Karpas-422 (cell line): ENCODE results near the gene KANSL1. TPM values are rescaled to one million over a fixed set of nuclear protein-coding genes. Genes with fewer than 3 reads are reported as not detected.

Experiments used
- DNase-seq: peaks from one replicate; pipeline ENCODE4 v3.0.0-alpha.2; 2015
- H2AFZ ChIP-seq: fragments of 200-600 bp; sonication (generic); 2 replicates; pipeline ENCODE4 v1.6.1; 2014; ENCODE audit warnings: antibody characterized with exemption, low read length, mixed read lengths
- H3K27ac ChIP-seq: fragments of 200-600 bp; sonication (generic); 2 replicates; pipeline ENCODE4 v1.5.1; 2014; ENCODE audit warnings: mild to moderate bottlenecking, low read length, moderate library complexity
- H3K27me3 ChIP-seq: fragments of 200-600 bp; sonication (generic); 2 replicates; pipeline ENCODE4 v1.6.1; 2014; ENCODE audit warnings: low read length, mixed read lengths
- H3K36me3 ChIP-seq: fragments of 200-600 bp; sonication (generic); 2 replicates; pipeline ENCODE4 v1.6.1; 2014; ENCODE audit warnings: low read length, mixed read lengths; ENCODE audit not compliant: insufficient read depth
- H3K4me1 ChIP-seq: fragments of 200-600 bp; sonication (generic); 2 replicates; pipeline ENCODE4 v1.6.1; 2014; ENCODE audit warnings: mild to moderate bottlenecking, low read length, mixed read lengths
- H3K4me2 ChIP-seq: fragments of 200-600 bp; sonication (generic); 2 replicates; pipeline ENCODE4 v1.6.1; 2014; ENCODE audit warnings: low read length, low read depth, mild to moderate bottlenecking; ENCODE audit not compliant: poor library complexity, severe bottlenecking
- H3K4me3 ChIP-seq: fragments of 200-600 bp; sonication (generic); 2 replicates; pipeline ENCODE4 v1.5.1; 2014; ENCODE audit warnings: mild to moderate bottlenecking, antibody characterized with exemption, low read length, mixed read lengths
- H3K79me2 ChIP-seq: fragments of 200-600 bp; sonication (generic); 2 replicates; pipeline ENCODE4 v1.6.1; 2014; ENCODE audit warnings: mild to moderate bottlenecking, low read length, mixed read lengths
- H3K9ac ChIP-seq: fragments of 200-600 bp; sonication (generic); 2 replicates; pipeline ENCODE4 v1.6.0; 2014; ENCODE audit warnings: low read length
- H3K9me2 ChIP-seq: fragments of 200-600 bp; sonication (generic), shearing (Covaris generic); replicated peaks from 2 replicates; pipeline ENCODE4 v1.6.0; 2014; ENCODE audit warnings: mild to moderate bottlenecking, low read length, moderate library complexity; ENCODE audit not compliant: insufficient read depth
- H3K9me3 ChIP-seq: fragments of 300-700, 200-600 bp; sonication (generic); 2 replicates; pipeline ENCODE4 v1.6.1; 2014; ENCODE audit warnings: low read length, mixed read lengths
- H4K20me1 ChIP-seq: fragments of 200-600 bp; sonication (generic); 2 replicates; pipeline ENCODE4 v1.6.1; 2014; ENCODE audit warnings: mild to moderate bottlenecking, antibody characterized with exemption, low read length, low read depth; ENCODE audit not compliant: insufficient read depth
- total RNA-seq: library from RNA; depleted of rRNA; stranded (reverse); fragments of >200 nt; shearing (Covaris generic); gene quantifications from 2 replicates; pipeline ENCODE4 v1.2.3, GENCODE V29; 2014; ENCODE audit warnings: low replicate concordance

The KANSL1 gene
- total RNA-seq, 1 experiment from 2014 or later = 127 TPM

DNA sequence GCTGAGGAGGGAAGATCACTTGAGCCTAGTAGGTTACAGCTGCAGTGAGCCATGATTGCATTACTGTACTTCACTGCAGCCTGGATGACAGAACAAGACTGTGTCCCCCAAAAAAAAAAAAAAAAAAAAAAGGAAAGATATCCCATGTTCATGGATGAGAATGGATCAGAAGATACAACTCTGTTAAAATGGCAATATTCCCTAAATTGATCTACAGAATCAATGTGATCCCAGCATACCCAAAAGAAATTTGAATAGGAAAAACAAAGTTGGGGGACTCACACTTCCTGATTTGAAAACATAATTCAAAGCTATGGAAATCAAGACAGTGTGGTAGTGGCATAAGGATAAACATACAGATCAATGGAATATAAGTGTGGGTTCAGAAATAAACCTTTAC, 12.7 kb upstream of the KANSL1 start:
- Histone ChIP-seq H3K4me2 (no peak overlapping the region), H3K36me3 (peaks cover 20% of the 10 kb centered on the region), H2AFZ (no peak overlapping the region), H3K9me3 (peaks cover 5% of the 10 kb centered on the region; the same call in 1 of the 2 replicates), H3K4me3 (no peak overlapping the region), H3K27ac (no peak overlapping the region), H3K27me3 (no peaks in the 10 kb centered on the region), H4K20me1 (no peaks in the 10 kb centered on the region), H3K4me1 (peaks cover 5% of the 10 kb centered on the region), H3K79me2 (peaks cover 96% of the 10 kb centered on the region), H3K9ac (no peak overlapping the region), H3K9me2 (no peaks in the 10 kb centered on the region)
- no peak for DNase-seq

DNA sequence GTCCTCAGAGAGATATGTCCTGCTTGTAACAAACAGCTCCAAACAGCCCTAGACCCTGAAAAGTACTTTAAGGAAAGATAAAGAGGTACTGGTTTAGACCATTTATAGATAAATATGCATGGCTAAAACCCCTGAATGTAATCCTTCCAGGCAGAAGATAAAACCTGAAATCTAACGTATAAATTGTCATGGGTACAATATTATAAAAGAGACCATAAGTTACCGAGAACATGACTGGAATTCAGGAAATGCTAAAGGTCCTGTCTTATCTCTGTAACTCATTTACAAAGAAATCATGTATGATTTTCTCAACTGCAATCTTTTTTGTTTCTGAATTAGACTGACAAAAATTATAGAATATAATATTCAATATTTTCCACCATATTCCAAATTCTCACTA, 9.2 kb upstream of the KANSL1 start:
- Histone ChIP-seq H4K20me1 (no peaks in the 10 kb centered on the region), H3K79me2 (peaks cover 96% of the 10 kb centered on the region), H3K4me1 (no peaks in the 10 kb centered on the region), H3K36me3 (peaks cover 10% of the 10 kb centered on the region), H3K4me3 (no peak overlapping the region), H3K27ac (no peak overlapping the region), H3K9me2 (no peaks in the 10 kb centered on the region), H3K4me2 (no peak overlapping the region), H3K27me3 (no peaks in the 10 kb centered on the region), H3K9ac (no peak overlapping the region), H2AFZ (no peak overlapping the region), H3K9me3 (peaks cover 5% of the 10 kb centered on the region; the same call in 1 of the 2 replicates)
- no peak for DNase-seq

GRCh38 chr17:46201491-46201890, 8.3 kb upstream of the KANSL1 start:
- Histone ChIP-seq H3K27ac (no peak overlapping the region), H4K20me1 (no peaks in the 10 kb centered on the region), H3K4me2 (no peak overlapping the region), H3K9me3 (peaks cover 5% of the 10 kb centered on the region; the same call in 1 of the 2 replicates), H3K27me3 (no peaks in the 10 kb centered on the region), H3K4me3 (no peak overlapping the region), H3K79me2 (peaks cover 98% of the 10 kb centered on the region), H3K4me1 (no peaks in the 10 kb centered on the region), H3K9ac (no peak overlapping the region), H3K9me2 (no peaks in the 10 kb centered on the region), H2AFZ (no peak overlapping the region), H3K36me3 (peaks cover 10% of the 10 kb centered on the region)
- no peak for DNase-seq

DNA sequence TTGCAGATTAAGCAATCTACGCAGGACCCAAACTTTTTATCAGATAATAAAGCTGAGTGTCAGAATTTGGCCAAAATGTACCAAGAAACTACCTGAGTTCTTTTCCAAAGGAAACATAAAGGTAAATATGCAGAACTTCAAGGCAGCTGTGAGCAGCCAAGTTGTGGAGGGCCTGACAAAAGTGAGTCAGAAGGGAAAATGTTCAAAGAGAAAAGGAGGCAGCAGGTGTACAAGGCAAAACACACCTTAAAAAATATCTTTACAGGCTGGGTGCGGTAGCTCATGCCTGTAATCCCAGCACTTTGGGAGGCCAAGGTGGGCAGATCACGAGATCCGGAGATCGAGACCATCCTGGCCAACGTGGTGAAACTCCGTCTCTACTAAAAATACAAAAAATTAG, 7.0 kb upstream of the KANSL1 start:
- Histone ChIP-seq H3K4me2 (no peak overlapping the region), H3K4me1 (peaks cover 12% of the 10 kb centered on the region)
- no peak for DNase-seq

GRCh38 chr17:46199379-46199778, 6.2 kb upstream of the KANSL1 start:
- no peaks in the 10 kb centered on the region for H3K9me2 ChIP-seq
- H3K36me3 ChIP-seq = no peaks in the 10 kb centered on the region
- H3K4me2 ChIP-seq = no peak overlapping the region
- no peaks in the 10 kb centered on the region for H4K20me1 ChIP-seq
- H3K27ac ChIP-seq = 0 out of 2 replicates have a peak overlapping the region, but pooled peaks have one; percentile 1
- H3K9ac ChIP-seq = no peak overlapping the region
- H3K27me3 ChIP-seq = no peaks in the 10 kb centered on the region
- peaks cover 97% of the 10 kb centered on the region for H3K79me2 ChIP-seq
- no peak overlapping the region for H3K4me3 ChIP-seq
- no peak for DNase-seq
- H3K4me1 ChIP-seq = peaks cover 20% of the 10 kb centered on the region
- no peaks in the 10 kb centered on the region for H3K9me3 ChIP-seq
- no peak overlapping the region for H2AFZ ChIP-seq

More for the DNA sequence above, 7.0 kb upstream of the KANSL1 start:
- no peaks in the 10 kb centered on the region for H3K9me2 ChIP-seq
- peaks cover 98% of the 10 kb centered on the region for H3K79me2 ChIP-seq
- H3K4me3 ChIP-seq = no peak overlapping the region
- no peak overlapping the region for H3K9ac ChIP-seq
- H3K36me3 ChIP-seq = no peaks in the 10 kb centered on the region
- no peak overlapping the region for H2AFZ ChIP-seq
- no peak overlapping the region for H3K27ac ChIP-seq
- H3K27me3 ChIP-seq = no peaks in the 10 kb centered on the region
- H3K9me3 ChIP-seq = no peaks in the 10 kb centered on the region
- H4K20me1 ChIP-seq = no peaks in the 10 kb centered on the region

DNA sequence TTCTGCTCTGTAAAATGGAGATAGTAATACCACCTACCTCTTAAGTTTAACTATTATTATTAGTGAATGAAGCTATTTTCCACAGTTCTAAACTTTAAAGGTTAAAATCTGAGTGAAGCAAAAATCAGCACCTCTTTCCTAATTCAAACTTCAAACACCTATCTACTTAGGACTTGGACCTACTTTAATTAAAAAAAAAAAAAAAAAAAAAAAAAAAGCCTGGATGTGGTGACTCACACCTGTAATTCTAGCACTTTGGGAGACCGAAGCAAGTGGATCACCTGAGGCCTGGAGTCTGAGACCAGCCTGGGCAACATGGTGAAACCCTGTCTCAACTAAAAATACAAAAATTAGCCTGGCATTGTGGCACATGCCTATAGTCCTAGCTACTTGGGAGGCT, 5.0 kb upstream of the KANSL1 start:
- H3K27ac ChIP-seq = no peak overlapping the region
- H3K9me2 ChIP-seq = no peaks in the 10 kb centered on the region
- no peak overlapping the region for H3K9ac ChIP-seq
- H4K20me1 ChIP-seq = no peaks in the 10 kb centered on the region
- no peak overlapping the region for H3K4me2 ChIP-seq
- H3K27me3 ChIP-seq = no peaks in the 10 kb centered on the region
- H3K4me3 ChIP-seq = no peak overlapping the region
- DNase-seq = no peak
- H2AFZ ChIP-seq = no peak overlapping the region
- no peaks in the 10 kb centered on the region for H3K36me3 ChIP-seq
- H3K9me3 ChIP-seq = no peaks in the 10 kb centered on the region
- peaks cover 89% of the 10 kb centered on the region for H3K79me2 ChIP-seq
- H3K4me1 ChIP-seq = peaks cover 24% of the 10 kb centered on the region

- Histone ChIP-seq H3K4me1 (peaks cover 24% of the 10 kb centered on the region), H3K4me3 (no peak overlapping the region), H3K27ac (no peak overlapping the region)
These were observed 4.3 kb upstream of the KANSL1 start for GRCh38 chr17:46197530-46197929.

DNA sequence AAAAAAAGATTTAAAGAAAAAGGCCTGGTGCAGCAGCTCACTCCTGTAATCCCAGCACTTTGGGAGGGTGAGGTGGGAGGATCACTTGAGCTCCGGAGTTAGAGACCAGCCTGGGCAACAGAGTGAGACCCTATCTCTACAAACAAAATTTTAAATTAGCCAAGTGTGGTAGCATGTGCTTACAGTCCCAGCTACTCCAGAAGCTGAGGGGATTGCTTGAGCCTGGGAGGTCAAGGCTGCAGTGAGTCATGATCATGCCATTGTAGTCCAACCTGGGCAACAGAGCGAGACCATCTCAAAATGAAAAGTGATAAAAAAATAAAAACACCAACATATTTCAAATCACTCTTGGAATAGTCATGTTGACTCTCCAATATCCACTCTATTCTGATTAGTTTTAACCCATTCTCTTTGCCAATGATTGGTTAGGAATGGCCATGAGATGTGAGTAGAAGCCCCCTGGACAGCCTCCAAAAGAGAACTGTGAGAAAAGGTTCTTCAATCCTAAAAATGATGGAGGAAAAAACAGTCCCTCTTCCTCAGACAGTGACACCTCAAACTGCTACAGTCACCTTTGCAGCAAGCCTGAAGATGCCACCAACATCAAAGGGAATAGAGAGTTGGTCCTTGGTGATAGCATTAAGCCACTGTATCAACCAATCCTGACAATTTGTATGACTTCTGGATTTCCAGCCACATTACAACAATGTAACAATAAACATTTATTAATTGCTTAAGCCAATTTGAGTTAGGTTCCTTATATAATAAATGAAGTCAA, 2.9 kb upstream of the KANSL1 start:
- no peak for DNase-seq
- Histone ChIP-seq H2AFZ (no peak overlapping the region), H3K36me3 (no peaks in the 10 kb centered on the region), H3K79me2 (peaks cover 84% of the 10 kb centered on the region), H3K27me3 (no peaks in the 10 kb centered on the region), H4K20me1 (peaks cover 8% of the 10 kb centered on the region), H3K4me1 (peaks cover 27% of the 10 kb centered on the region), H3K9ac (no peak overlapping the region), H3K27ac (peak overlapping the region; percentile 75), H3K9me3 (no peaks in the 10 kb centered on the region), H3K9me2 (no peaks in the 10 kb centered on the region), H3K4me2 (peak overlapping the region; percentile 83), H3K4me3 (no peak overlapping the region)

More at GRCh38 chr17:46197530-46197929, 4.3 kb upstream of the KANSL1 start:
- Histone ChIP-seq H3K9ac (no peak overlapping the region), H4K20me1 (no peaks in the 10 kb centered on the region), H3K4me2 (no peak overlapping the region), H3K36me3 (no peaks in the 10 kb centered on the region), H3K79me2 (peaks cover 84% of the 10 kb centered on the region), H3K9me2 (no peaks in the 10 kb centered on the region), H3K9me3 (no peaks in the 10 kb centered on the region), H2AFZ (no peak overlapping the region), H3K27me3 (no peaks in the 10 kb centered on the region)
- no peak for DNase-seq
